Skeletal muscle tissue (tissue), 5 donors: ENCODE data around the gene CDR2L. TPM values are rescaled to one million over a fixed set of nuclear protein-coding genes. Genes with fewer than 3 reads are reported as not detected.

Source experiments
- H3K27ac ChIP-seq: one replicate; pipeline ENCODE4 v1.7.0; 2013; ENCODE audit warnings: mild to moderate bottlenecking, low read depth, low read length, inconsistent platforms
- H3K27me3 ChIP-seq, 3 donors: one replicate each; pipeline ENCODE4 v1.7.0; 2013; ENCODE audit warnings: low read length in 3 of 3; ENCODE audit not compliant: control insufficient read depth in 3 of 3, insufficient read depth in 3 of 3
- H3K36me3 ChIP-seq, 3 donors: one replicate each; pipeline ENCODE4 v1.7.0; 2013; ENCODE audit warnings: low read length in 3 of 3; ENCODE audit not compliant: control insufficient read depth in 3 of 3, insufficient read depth in 3 of 3
- H3K4me1 ChIP-seq, 3 donors: one replicate each; pipeline ENCODE4 v1.7.0; 2013; ENCODE audit warnings: low read length in 3 of 3, mild to moderate bottlenecking in 3 of 3; ENCODE audit not compliant: control insufficient read depth in 3 of 3, insufficient read depth in 3 of 3
- H3K4me3 ChIP-seq, 3 donors: one replicate each; pipeline ENCODE4 v1.7.0; 2013; ENCODE audit warnings: low read length in 3 of 3
- H3K9ac ChIP-seq, 3 donors: one replicate each; pipeline ENCODE4 v1.7.0; 2013; ENCODE audit warnings: low read length in 3 of 3, mild to moderate bottlenecking in 3 of 3, moderate library complexity in 2 of 3, low read depth in 1 of 3
- H3K9me3 ChIP-seq, 3 donors: one replicate each; pipeline ENCODE4 v1.7.0; 2013; ENCODE audit warnings: low read length in 3 of 3; ENCODE audit not compliant: control insufficient read depth in 3 of 3
- small RNA-seq: library from RNA; depleted of rRNA; stranded (forward); fragments of <200 nt; gene quantifications from one replicate; pipeline ENCODE3, GENCODE V24; 2014
- total RNA-seq: library from RNA; depleted of rRNA; stranded (reverse); fragments of >200 nt; gene quantifications from one replicate; pipeline ENCODE4 v1.2.3, GENCODE V29; 2014
- donor health status: Osteomylitis.

The CDR2L gene
- total RNA-seq, 1 donor from 2014 or later = 2.6 TPM

DNA sequence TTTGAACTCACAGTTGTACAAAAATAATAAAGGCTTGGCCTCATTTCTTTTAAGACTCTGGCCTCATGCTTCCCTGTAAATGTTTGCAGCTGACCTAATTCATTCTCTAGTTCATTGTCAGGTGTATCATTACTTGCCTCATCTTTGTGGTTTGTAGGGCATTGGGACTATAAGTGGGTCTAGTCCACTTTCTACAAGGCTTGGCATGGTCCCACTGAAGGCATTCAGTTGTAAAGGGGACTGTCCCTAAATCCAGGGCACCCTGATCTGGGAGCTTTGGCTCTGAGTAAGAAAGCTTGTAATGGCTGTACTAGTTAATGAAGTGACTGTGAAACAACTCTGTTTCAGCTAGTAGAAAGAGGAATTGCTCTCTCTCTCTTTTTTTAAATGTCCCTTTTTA lies 62.3 kb downstream of the CDR2L start:
- Histone ChIP-seq H3K36me3 (peaks cover 19 to 25% (median 20%) of the 10 kb centered on the region in 3 donors), H3K9me3 (no peaks in the 10 kb centered on the region), H3K4me3 (no peak overlapping the region), H3K27me3 (no peaks in the 10 kb centered on the region), H3K27ac (no peak overlapping the region), H3K4me1 (peaks cover 20 to 25% (median 22%) of the 10 kb centered on the region in 3 donors), H3K9ac (no peak overlapping the region)

DNA sequence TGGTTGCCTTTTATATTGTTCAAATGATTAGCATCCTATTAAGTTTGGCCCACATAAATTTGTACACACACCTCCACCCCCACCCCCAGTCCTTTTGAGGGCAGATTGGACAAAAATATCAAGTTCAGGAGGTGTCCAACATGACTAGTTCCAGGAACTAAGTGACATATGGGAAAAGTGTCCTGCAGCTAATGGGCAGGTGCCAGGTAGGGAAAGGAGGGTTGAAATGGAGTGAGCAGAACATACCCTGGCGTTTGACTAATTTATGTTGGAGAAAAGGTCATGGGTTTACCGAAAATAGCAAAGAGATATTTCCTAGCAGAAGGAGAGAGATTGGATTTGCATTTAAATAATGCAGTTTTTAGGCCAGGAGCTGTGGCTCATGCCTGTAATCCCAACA lies 64.5 kb downstream of the CDR2L start:
- no peak overlapping the region for H3K4me3 ChIP-seq
- no peaks in the 10 kb centered on the region for H3K9me3 ChIP-seq
- H3K4me1 ChIP-seq = peaks cover 17 to 20% (median 19%) of the 10 kb centered on the region in 3 donors
- H3K9ac ChIP-seq = no peak overlapping the region
- H3K36me3 ChIP-seq = peaks cover 19 to 29% (median 20%) of the 10 kb centered on the region in 3 donors
- H3K27me3 ChIP-seq = no peaks in the 10 kb centered on the region
- no peak overlapping the region for H3K27ac ChIP-seq

Small RNA genes lying within 50 kb of the gene (small RNA-seq; reads per million reads assigned to genes)
- gene RN7SL573P (not detected), gene RNU6-362P (not detected)

Other genes starting within 250 kb of the CDR2L start
- gene NHERF1, start 239.0 kb upstream of the CDR2L start, total RNA-seq = 5.2 TPM
- gene NAT9, start 211.3 kb upstream of the CDR2L start, total RNA-seq = 17.7 TPM
- gene GRIN2C, start 127.7 kb upstream of the CDR2L start, total RNA-seq = 2.1 TPM
- 3.7 TPM for gene FDXR, start 114.6 kb upstream of the CDR2L start, total RNA-seq
- not detected for gene FADS6, start 94.0 kb upstream of the CDR2L start, total RNA-seq
- gene USH1G, start 64.4 kb upstream of the CDR2L start, total RNA-seq = under 0.01 TPM
- not detected for gene OTOP2, start 63.4 kb upstream of the CDR2L start, total RNA-seq
- not detected for gene OTOP3, start 51.7 kb upstream of the CDR2L start, total RNA-seq
- gene HID1, start 14.9 kb upstream of the CDR2L start, total RNA-seq = 3.7 TPM
- gene MRPL58, start 25.0 kb downstream of the CDR2L start, total RNA-seq = 20.9 TPM
- gene ATP5PD, start 59.3 kb downstream of the CDR2L start, total RNA-seq = 247 TPM
- 9.4 TPM for gene KCTD2, start 59.6 kb downstream of the CDR2L start, total RNA-seq
- 4.2 TPM for gene SLC16A5, start 100.3 kb downstream of the CDR2L start, total RNA-seq
- 1.0 TPM for gene ARMC7, start 122.3 kb downstream of the CDR2L start, total RNA-seq
- 32.9 TPM for gene NT5C, start 144.1 kb downstream of the CDR2L start, total RNA-seq
- gene JPT1, start 166.9 kb downstream of the CDR2L start, total RNA-seq = 109 TPM
- gene SUMO2, start 195.3 kb downstream of the CDR2L start, total RNA-seq = 62.1 TPM
- 22.4 TPM for gene NUP85, start 218.0 kb downstream of the CDR2L start, total RNA-seq